HEK293T (cell line): ENCODE data around the gene SETD6.

ENCODE experiments used
- CTCF ChIA-PET: fragments of 350-600 bp; formaldehyde crosslinking; extraction: SDS; loops from one replicate; lab custom pipeline; 2021; ENCODE audit warnings: antibody characterized with exemption, inconsistent platforms; lab: Yijun Ruan, JAX
- POLR2A ChIA-PET: fragments of 350-600 bp; formaldehyde crosslinking; extraction: SDS; loops from one replicate; lab custom pipeline; 2020; ENCODE audit warnings: antibody characterized with exemption, inconsistent platforms; lab: Yijun Ruan, JAX
- DNase-seq: peaks from one replicate; pipeline ENCODE4 v3.0.0; 2012; ENCODE audit warnings: mixed read lengths; ENCODE audit errors: extremely low spot score
- ARNT ChIP-seq: fragments of 450-650 bp; IDR thresholded peaks from 2 replicates; pipeline ENCODE4 v1.6.1; 2017; ENCODE audit warnings: mild to moderate bottlenecking
- BHLHE40 ChIP-seq: fragments of 450-650 bp; IDR thresholded peaks from 2 replicates; pipeline ENCODE4 v1.6.1; 2016; ENCODE audit warnings: mild to moderate bottlenecking, moderate library complexity, borderline replicate concordance
- CTBP1 ChIP-seq: fragments of 450-650 bp; IDR thresholded peaks from 2 replicates; pipeline ENCODE4 v1.6.1; 2016; ENCODE audit warnings: borderline replicate concordance
- FOXA1 ChIP-seq: fragments of 450-650 bp; IDR thresholded peaks from 2 replicates; pipeline ENCODE4 v1.6.1; 2016; ENCODE audit warnings: mild to moderate bottlenecking
- FOXK2 ChIP-seq: fragments of 450-650 bp; IDR thresholded peaks from 2 replicates; pipeline ENCODE4 v1.6.1; 2016; ENCODE audit warnings: mild to moderate bottlenecking
- FOXM1 ChIP-seq: fragments of 450-650 bp; IDR thresholded peaks from 2 replicates; pipeline ENCODE4 v1.6.1; 2017; ENCODE audit warnings: mild to moderate bottlenecking, borderline replicate concordance
- HDGF ChIP-seq: fragments of 450-650 bp; IDR thresholded peaks from 2 replicates; pipeline ENCODE4 v1.6.1; 2017; ENCODE audit warnings: antibody characterized with exemption, borderline replicate concordance
- L3MBTL2 ChIP-seq: fragments of 450-650 bp; conservative IDR thresholded peaks from 2 replicates; pipeline ENCODE4 v1.6.1; 2016; ENCODE audit warnings: mild to moderate bottlenecking
- LEF1 ChIP-seq: fragments of 450-650 bp; IDR thresholded peaks from 2 replicates; pipeline ENCODE4 v1.6.1; 2017; ENCODE audit warnings: mild to moderate bottlenecking, borderline replicate concordance
- NFRKB ChIP-seq: fragments of 450-650 bp; IDR thresholded peaks from 2 replicates; pipeline ENCODE4 v1.6.1; 2016; ENCODE audit warnings: mild to moderate bottlenecking, moderate library complexity
- ZNF384 ChIP-seq: fragments of 450-650 bp; IDR thresholded peaks from 2 replicates; pipeline ENCODE4 v1.6.1; 2016
- TF ChIP-seq, protein P1 (sequence below): fragments of 450-650 bp; IDR thresholded peaks from 2 replicates; pipeline ENCODE4 v1.6.1; 2016

The SETD6 gene

GRCh38 chr16:58499092-58499511 lies 16.2 kb upstream of the SETD6 start:
- DNase-seq = no peak
- no peak for TF ChIP-seq FOXA1
- ChIA-PET POLR2A (interaction anchor here (1.0 kb wide), 1 partner anchor 167 kb away, joined by 4 read pairs; no protein-coding TSS in a partner anchor), CTCF (interaction anchor here (0.6 kb wide), 1 partner anchor 634 kb away, joined by 5 read pairs; no protein-coding TSS in a partner anchor)

DNA sequence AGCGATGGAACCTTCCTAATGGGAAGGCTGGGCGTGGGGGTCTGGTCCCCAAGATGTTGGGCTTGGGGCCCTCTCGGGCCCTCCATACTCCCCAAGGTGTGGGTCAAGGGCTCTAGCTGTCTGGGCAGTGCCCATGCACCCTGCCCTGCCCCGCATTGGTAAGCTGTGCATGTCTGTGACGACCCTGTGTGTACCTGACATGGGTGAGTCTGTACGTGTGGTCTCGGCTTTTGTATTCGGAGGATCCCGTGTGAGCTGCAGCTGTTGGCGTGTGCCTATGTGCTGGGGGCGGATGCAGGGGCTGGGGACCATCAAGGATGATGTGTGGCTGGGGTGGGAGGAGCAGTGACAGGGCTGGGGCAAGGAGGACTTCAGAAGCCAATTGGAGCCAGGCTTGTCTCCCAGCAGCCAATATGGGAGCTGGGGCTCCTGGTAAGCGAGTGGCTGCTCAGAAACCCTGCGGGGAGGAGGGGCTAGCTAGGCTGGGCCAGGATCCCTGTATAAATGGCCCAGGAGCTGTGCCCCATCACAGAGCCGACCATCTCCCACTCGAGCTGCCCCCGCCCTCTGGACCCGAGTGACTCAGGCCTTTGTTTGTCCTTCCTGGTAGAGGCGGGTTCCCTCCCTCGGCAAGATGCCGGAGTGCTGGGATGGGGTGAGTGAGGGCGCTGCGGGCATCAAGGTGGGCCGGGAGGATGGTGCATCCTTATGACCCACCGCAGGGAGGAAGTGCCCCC lies 15.5 kb upstream of the SETD6 start, which contains the start of gene NDRG4:
NDRG4 (plus strand) TSS at position 529 of the 737 bp plus-strand sequence; CDS start at position 635, 106 bp downstream.
- peak; percentile 79 for DNase-seq
- POLR2A ChIA-PET = interaction anchor here (1.0 to 1.3 kb wide), 3 partner anchors 128 to 168 kb away, joined by 3 to 4 read pairs (median 4); no protein-coding TSS in a partner anchor
- CTCF ChIA-PET = interaction anchor here (0.6 to 1.3 kb wide), 6 partner anchors 9 to 635 kb away, joined by 3 to 6 read pairs (median 4); no protein-coding TSS in a partner anchor
- TF ChIP-seq ZNF384 = no peak
- TF ChIP-seq HDGF = no peak
- no peak for TF ChIP-seq L3MBTL2
- TF ChIP-seq FOXK2 = no peak
- no peak for TF ChIP-seq CTBP1
- TF ChIP-seq, protein P1, sequence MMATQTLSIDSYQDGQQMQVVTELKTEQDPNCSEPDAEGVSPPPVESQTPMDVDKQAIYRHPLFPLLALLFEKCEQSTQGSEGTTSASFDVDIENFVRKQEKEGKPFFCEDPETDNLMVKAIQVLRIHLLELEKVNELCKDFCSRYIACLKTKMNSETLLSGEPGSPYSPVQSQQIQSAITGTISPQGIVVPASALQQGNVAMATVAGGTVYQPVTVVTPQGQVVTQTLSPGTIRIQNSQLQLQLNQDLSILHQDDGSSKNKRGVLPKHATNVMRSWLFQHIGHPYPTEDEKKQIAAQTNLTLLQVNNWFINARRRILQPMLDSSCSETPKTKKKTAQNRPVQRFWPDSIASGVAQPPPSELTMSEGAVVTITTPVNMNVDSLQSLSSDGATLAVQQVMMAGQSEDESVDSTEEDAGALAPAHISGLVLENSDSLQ = 0 out of 2 replicates have a peak, but pooled peaks have one; percentile 34

GRCh38 chr16:58500430-58501241 lies 14.7 kb upstream of the SETD6 start:
- ChIA-PET CTCF (interaction anchor here (0.6 to 1.3 kb wide), 5 partner anchors 10 to 255 kb away, joined by 3 to 6 read pairs (median 4); no protein-coding TSS in a partner anchor), POLR2A (interaction anchor here (1.2 to 1.3 kb wide), 2 partner anchors 128 to 138 kb away, joined by 3 to 4 read pairs; no protein-coding TSS in a partner anchor)
- no peak for DNase-seq
- TF ChIP-seq BHLHE40 = no peak
- no peak for TF ChIP-seq FOXM1

DNA sequence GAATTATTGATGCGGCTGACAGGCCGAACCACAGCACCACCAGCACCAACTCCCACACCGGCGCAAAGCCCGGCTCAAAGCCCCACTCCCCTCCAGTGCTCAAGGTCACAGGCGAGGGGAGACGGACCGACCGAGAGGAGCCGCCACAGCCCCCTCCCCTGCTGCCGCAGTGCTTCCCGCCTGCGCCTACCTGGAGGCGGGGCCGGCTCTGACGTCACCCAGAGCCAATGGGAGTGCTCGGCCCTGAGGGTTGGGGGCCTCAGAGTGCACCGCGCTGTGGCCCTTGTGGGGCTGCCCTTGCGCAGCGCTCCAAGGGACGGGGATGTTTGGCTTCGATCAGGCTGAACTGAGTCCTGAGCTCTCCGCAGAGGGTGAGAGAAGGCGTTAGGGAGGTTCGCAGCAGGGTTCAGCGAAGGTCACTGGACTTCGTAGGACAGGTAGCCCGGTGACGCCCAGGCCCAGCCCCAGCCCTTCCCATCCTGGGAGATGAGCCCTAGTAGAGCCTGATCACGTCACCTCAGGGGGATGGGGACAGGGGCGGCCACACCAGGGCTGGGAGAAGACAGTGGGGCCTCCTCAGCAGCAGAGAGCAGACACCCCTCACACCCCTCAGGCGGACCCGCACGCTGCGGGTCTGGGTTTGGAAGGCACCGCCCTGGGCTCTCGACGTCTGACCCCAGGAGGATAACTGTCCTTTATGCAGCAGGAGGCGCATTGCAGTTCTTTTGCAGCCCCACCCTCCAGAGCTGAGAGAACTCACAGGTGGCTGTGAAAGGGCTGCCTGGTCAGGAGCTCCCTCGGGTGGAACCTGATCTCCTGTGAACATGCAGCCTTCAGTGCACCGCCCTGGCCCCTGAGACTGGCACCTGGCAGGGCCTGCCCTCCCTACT lies 13.8 kb upstream of the SETD6 start:
- TF ChIP-seq NFRKB (no peak), L3MBTL2 (peak; percentile 59)
- TF ChIP-seq, protein P1 = 0 out of 2 replicates have a peak, but pooled peaks have one; percentile 28
- peak; percentile 72 for DNase-seq
- ChIA-PET POLR2A (interaction anchor here (1.2 to 1.3 kb wide), 2 partner anchors 127 to 137 kb away, joined by 3 to 4 read pairs; no protein-coding TSS in a partner anchor), CTCF (interaction anchor here (0.6 to 1.3 kb wide), 4 partner anchors 8 to 269 kb away, joined by 3 to 5 read pairs (median 4); no protein-coding TSS in a partner anchor)

GRCh38 chr16:58502217-58502921 lies 12.9 kb upstream of the SETD6 start:
- TF ChIP-seq FOXA1 (no peak), LEF1 (no peak)
- ChIA-PET CTCF (interaction anchor here (0.7 to 1.0 kb wide), 2 partner anchors 9 to 163 kb away, joined by 3 read pairs; no protein-coding TSS in a partner anchor), POLR2A (no interaction called here)
- no peak for DNase-seq

DNA sequence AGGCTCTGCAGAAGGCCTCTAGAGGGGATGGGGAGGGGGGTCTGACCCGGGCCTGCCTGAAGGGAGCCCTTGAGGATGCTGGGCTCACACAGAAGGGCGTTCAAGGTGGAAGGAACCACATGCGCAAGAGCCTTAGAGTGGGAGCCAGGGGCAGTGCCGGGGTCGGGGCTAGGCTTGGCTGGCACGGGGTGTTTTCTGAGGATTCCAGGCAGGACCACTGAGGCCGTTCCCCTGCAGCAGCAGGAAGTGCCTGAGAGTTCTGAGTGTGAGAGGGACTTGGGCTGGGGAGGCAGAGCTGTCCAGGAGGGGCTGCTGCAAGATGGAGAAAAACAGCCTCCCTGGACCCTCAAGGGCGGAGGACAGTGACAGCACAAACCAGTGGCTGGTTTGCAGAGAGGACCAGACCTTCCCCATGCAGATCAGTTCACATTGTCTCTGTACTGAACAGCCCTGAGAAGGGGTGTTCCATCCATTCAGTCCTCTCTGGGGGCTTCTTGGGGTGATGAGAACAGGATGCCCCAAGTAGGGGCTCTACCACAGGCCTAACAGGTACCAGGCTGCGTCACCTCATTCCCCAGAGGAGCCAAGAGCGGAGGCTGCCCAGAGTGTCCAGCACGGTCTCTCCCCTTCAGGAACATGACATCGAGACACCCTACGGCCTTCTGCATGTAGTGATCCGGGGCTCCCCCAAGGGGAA lies 12.0 kb upstream of the SETD6 start:
- TF ChIP-seq ARNT = no peak
- no peak for TF ChIP-seq LEF1
- TF ChIP-seq FOXK2 = no peak
- TF ChIP-seq HDGF = no peak
- ChIA-PET POLR2A (no interaction called here), CTCF (no interaction called here)
- no peak for DNase-seq
